NCI-H2081 (cell line): ENCODE results near the gene TLR6.

Source experiments
- DNase-seq, 2 experiments: peaks; one replicate each; lab custom pipeline; 2025; lab: John Stamatoyannopoulos, UW

TLR6 gene

GRCh38 chr4:38867478-38868058 lies 11.0 kb upstream of the TLR6 start, which contains the start of gene FAM114A1:
Gene FAM114A1, plus strand, starts transcription at chr4:38867806. Its CDS starts 10,273 bp downstream, at chr4:38878079.
- peak; percentile 59 to 72 for DNase-seq

- DNase-seq = no peak
Measured at GRCh38 chr4:38866973-38867477, 10.4 kb upstream of the TLR6 start.

- DNase-seq = no peak
Measured at GRCh38 chr4:38865445-38865844, 8.8 kb upstream of the TLR6 start.

- DNase-seq = no peak
Measured at GRCh38 chr4:38861791-38862190, 5.2 kb upstream of the TLR6 start.

GRCh38 chr4:38860788-38861424 lies 4.3 kb upstream of the TLR6 start:
- DNase-seq = peak; percentile 31 to 56

GRCh38 chr4:38859501-38859900 lies 2.9 kb upstream of the TLR6 start:
- DNase-seq = no peak

GRCh38 chr4:38858097-38858420 lies 1.4 kb upstream of the TLR6 start:
- no peak for DNase-seq

- no peak for DNase-seq
Measured at GRCh38 chr4:38857354-38858096, 908 bp upstream of the TLR6 start.

- DNase-seq = no peak
Measured at GRCh38 chr4:38856046-38856445, 571 bp downstream of the TLR6 start.

- DNase-seq = no peak
Measured at GRCh38 chr4:38855466-38855865, 1.2 kb downstream of the TLR6 start.

- DNase-seq = no peak
Measured at GRCh38 chr4:38846015-38846414, 10.6 kb downstream of the TLR6 start.

GRCh38 chr4:38842994-38843393 lies 13.6 kb downstream of the TLR6 start:
- DNase-seq = peak; percentile 23 to 50

- no peak for DNase-seq
Measured at GRCh38 chr4:38837849-38838248, 18.8 kb downstream of the TLR6 start.

GRCh38 chr4:38837334-38837733 lies 19.3 kb downstream of the TLR6 start:
- DNase-seq = no peak

GRCh38 chr4:38834570-38834969 lies 22.0 kb downstream of the TLR6 start:
- no peak for DNase-seq

GRCh38 chr4:38832624-38833528 lies 23.7 kb downstream of the TLR6 start:
- DNase-seq = no peak

- DNase-seq = no peak
Measured at GRCh38 chr4:38832206-38832605, 24.4 kb downstream of the TLR6 start.

GRCh38 chr4:38831653-38832052 lies 25.0 kb downstream of the TLR6 start:
- DNase-seq = no peak

- DNase-seq = no peak
Measured at GRCh38 chr4:38829237-38829636, 27.4 kb downstream of the TLR6 start.

- no peak for DNase-seq
Measured at GRCh38 chr4:38823766-38824165, 32.9 kb downstream of the TLR6 start.

GRCh38 chr4:38822748-38823303 lies 33.8 kb downstream of the TLR6 start:
- DNase-seq = no peak

GRCh38 chr4:38821739-38822138 lies 34.9 kb downstream of the TLR6 start:
- DNase-seq = no peak
